Neutrophil (primary cell): ENCODE results near the gene SCRT2.

Source experiments
- H3K27ac ChIP-seq: fragments of 200-600 bp; sonication (generic); 2 replicates; pipeline ENCODE4 v1.5.1; 2016; ENCODE audit warnings: mild to moderate bottlenecking, moderate library complexity
- H3K27me3 ChIP-seq: fragments of 200-600 bp; sonication (generic); 2 replicates; pipeline ENCODE4 v1.6.0; 2016; ENCODE audit warnings: mild to moderate bottlenecking
- H3K36me3 ChIP-seq: fragments of 200-600 bp; sonication (generic); 2 replicates; pipeline ENCODE4 v1.5.1; 2017
- H3K4me1 ChIP-seq, 2 experiments: fragments of 200-600 bp in 1 of 2; sonication (generic) in 1 of 2; 1 replicate in 1 of 2; 2 replicates in 1 of 2; pipeline versions ENCODE4 v1.5.1 to v1.6.1; 2013 to 2016; ENCODE audit warnings: low read depth in 1 of 2, low read length in 1 of 2, mild to moderate bottlenecking in 1 of 2, moderate library complexity in 1 of 2; ENCODE audit not compliant: control insufficient read depth in 1 of 2, insufficient read depth in 1 of 2
- H3K4me3 ChIP-seq, 2 experiments: fragments of 200-600 bp in 1 of 2; sonication (generic) in 1 of 2; 1 replicate in 1 of 2; 2 replicates in 1 of 2; pipeline ENCODE4 v1.5.1; 2013 to 2016; ENCODE audit warnings: low read depth in 1 of 2, low read length in 1 of 2, mild to moderate bottlenecking in 1 of 2, moderate library complexity in 1 of 2
- H3K9me3 ChIP-seq: fragments of 200-600 bp; sonication (generic); 2 replicates; pipeline ENCODE4 v1.5.1; 2016
- TF ChIP-seq, protein P1 (sequence below): fragments of 200-600 bp; sonication (generic); IDR thresholded peaks from 2 replicates; pipeline ENCODE4 v1.5.1; 2016; ENCODE audit warnings: antibody characterized with exemption

SCRT2 gene

DNA sequence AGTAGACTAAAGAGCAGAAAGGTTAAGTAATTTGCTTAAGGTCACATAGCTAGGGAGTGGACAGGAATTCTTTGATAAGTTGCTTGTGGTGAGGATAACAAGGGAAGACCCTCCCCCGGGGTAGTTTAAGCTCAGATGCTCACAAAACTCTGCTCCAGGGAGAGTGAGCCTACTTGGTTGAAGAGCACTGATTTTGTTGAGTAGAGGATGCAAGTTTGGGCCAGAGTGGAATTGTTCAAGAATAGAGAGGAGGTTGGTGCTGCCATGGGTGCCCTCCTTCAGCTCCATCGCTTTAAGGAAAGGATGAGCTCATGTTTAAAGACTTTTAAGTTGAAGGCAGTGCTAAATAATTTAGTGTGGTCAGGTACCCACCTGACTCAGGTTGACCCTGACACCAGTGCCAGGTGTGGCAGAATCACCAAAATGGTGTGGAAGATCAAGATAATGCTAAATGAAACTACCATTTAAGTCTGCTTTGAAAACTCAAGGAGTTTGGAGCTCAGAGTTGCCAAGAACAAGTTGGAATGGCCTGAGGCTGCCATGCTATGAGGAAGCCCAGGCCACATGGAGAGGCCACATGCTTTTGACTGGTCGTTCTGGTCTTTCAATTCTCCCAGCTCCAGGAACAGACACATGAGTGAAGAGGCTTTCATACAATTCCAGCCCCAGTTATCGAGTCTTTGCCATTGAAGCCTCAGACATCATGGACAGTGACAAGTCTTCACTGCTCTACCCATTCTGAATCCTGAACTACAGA is 57.5 kb downstream of the SCRT2 start:
- no peak overlapping the region for H3K27ac ChIP-seq
- peaks cover 82% of the 10 kb centered on the region for H3K27me3 ChIP-seq
- H3K4me3 ChIP-seq, result no peak overlapping the region
- H3K4me1 ChIP-seq, result no peaks in the 10 kb centered on the region
- no peaks in the 10 kb centered on the region for H3K9me3 ChIP-seq
- no peaks in the 10 kb centered on the region for H3K36me3 ChIP-seq
- TF ChIP-seq, protein P1, sequence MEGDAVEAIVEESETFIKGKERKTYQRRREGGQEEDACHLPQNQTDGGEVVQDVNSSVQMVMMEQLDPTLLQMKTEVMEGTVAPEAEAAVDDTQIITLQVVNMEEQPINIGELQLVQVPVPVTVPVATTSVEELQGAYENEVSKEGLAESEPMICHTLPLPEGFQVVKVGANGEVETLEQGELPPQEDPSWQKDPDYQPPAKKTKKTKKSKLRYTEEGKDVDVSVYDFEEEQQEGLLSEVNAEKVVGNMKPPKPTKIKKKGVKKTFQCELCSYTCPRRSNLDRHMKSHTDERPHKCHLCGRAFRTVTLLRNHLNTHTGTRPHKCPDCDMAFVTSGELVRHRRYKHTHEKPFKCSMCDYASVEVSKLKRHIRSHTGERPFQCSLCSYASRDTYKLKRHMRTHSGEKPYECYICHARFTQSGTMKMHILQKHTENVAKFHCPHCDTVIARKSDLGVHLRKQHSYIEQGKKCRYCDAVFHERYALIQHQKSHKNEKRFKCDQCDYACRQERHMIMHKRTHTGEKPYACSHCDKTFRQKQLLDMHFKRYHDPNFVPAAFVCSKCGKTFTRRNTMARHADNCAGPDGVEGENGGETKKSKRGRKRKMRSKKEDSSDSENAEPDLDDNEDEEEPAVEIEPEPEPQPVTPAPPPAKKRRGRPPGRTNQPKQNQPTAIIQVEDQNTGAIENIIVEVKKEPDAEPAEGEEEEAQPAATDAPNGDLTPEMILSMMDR, result no peak

DNA sequence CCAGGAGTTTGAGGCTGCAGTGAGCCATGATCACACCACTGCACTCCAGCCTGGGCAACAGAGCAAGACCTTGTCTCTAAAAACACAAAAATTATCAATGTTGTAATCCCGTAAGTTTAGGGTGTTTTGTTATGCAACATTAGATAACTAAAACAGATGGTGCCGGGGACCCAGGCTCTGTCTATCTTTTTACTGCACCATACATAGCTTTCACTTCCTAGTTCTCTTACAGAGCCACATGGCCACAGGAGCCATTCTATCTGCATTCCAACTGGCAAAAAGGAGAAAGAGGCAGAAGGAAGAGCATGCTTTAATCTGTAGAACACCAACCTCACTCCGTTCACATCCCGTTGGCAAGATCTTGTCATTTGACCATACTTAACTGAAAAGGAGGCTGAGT is 60.1 kb downstream of the SCRT2 start:
- Histone ChIP-seq H3K4me3 (no peak overlapping the region), H3K36me3 (no peaks in the 10 kb centered on the region), H3K4me1 (no peaks in the 10 kb centered on the region), H3K9me3 (no peaks in the 10 kb centered on the region), H3K27me3 (peaks cover 85% of the 10 kb centered on the region), H3K27ac (no peak overlapping the region)
- TF ChIP-seq, protein P1, result no peak

DNA sequence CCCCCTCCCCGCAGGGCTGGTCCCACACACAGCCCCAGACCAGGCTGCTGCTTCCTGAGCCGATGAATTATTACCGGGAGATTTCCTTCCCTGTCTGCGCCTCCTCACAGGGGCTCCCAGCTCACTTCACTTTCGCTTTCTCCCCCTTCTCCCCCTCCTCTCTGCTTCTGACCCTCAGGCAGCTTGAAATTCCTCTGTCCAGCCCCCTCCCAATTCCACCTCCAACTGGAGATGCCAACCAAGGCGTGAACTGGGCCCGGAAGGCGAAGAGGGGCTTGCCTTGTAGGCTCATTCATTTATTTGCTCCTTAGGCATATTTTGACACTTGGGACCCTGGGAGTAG is 63.8 kb downstream of the SCRT2 start:
- H3K27ac ChIP-seq, result no peak overlapping the region
- no peaks in the 10 kb centered on the region for H3K36me3 ChIP-seq
- no peaks in the 10 kb centered on the region for H3K4me1 ChIP-seq
- H3K4me3 ChIP-seq, result no peak overlapping the region
- TF ChIP-seq, protein P1, result no peak
- H3K27me3 ChIP-seq, result peaks cover 93% of the 10 kb centered on the region
- no peaks in the 10 kb centered on the region for H3K9me3 ChIP-seq
